Measurements from ENCODE around the gene PDCD1LG2. TPM values are rescaled to one million over a fixed set of nuclear protein-coding genes. Genes with fewer than 3 reads are reported as not detected.
"Not testable (repeated sequence)": the region's sequence is repeated elsewhere in the genome, so short reads cannot be mapped to it uniquely, and the experiment has no call there.

The PDCD1LG2 gene
- total RNA-seq, 1 donor from 2014 or later: not detected

- Mint-ChIP-seq H3K9me3 (ENCODE audit: unreplicated experiment) (no peaks in the 10 kb centered on the region), H3K36me3 (ENCODE audit: unreplicated experiment) (no peaks in the 10 kb centered on the region), H3K27ac (ENCODE audit: unreplicated experiment) (no peak overlapping the region), H3K27me3 (ENCODE audit: unreplicated experiment) (no peaks in the 10 kb centered on the region), H3K4me1 (ENCODE audit: low read depth, unreplicated experiment) (no peaks in the 10 kb centered on the region), H3K4me3 (ENCODE audit: unreplicated experiment) (no peak overlapping the region)
- no peak for DNase-seq
- no peak for TF ChIP-seq CTCF (IDR thresholded peaks at IDR 0.05; ENCODE audit: partially characterized antibody, unreplicated experiment)
Observed at GRCh38 chr9:5470122-5470521, 40.2 kb upstream of the PDCD1LG2 start.

GRCh38 chr9:5470816-5471215 lies 39.5 kb upstream of the PDCD1LG2 start:
- Mint-ChIP-seq H3K9me3 (ENCODE audit: unreplicated experiment) (no peaks in the 10 kb centered on the region), H3K4me3 (ENCODE audit: unreplicated experiment) (no peak overlapping the region), H3K36me3 (ENCODE audit: unreplicated experiment) (no peaks in the 10 kb centered on the region), H3K4me1 (ENCODE audit: low read depth, unreplicated experiment) (no peaks in the 10 kb centered on the region), H3K27me3 (ENCODE audit: unreplicated experiment) (no peaks in the 10 kb centered on the region), H3K27ac (ENCODE audit: unreplicated experiment) (no peak overlapping the region)
- no peak for DNase-seq
- no peak for TF ChIP-seq CTCF (IDR thresholded peaks at IDR 0.05; ENCODE audit: partially characterized antibody, unreplicated experiment)

GRCh38 chr9:5475611-5476010 lies 34.7 kb upstream of the PDCD1LG2 start:
- not testable (repeated sequence) for DNase-seq; H3K36me3 Mint-ChIP-seq (ENCODE audit: unreplicated experiment); H3K9me3 Mint-ChIP-seq (ENCODE audit: unreplicated experiment); H3K27ac Mint-ChIP-seq (ENCODE audit: unreplicated experiment); H3K4me1 Mint-ChIP-seq (ENCODE audit: low read depth, unreplicated experiment); H3K27me3 Mint-ChIP-seq (ENCODE audit: unreplicated experiment); H3K4me3 Mint-ChIP-seq (ENCODE audit: unreplicated experiment)

- no peak for TF ChIP-seq CTCF (IDR thresholded peaks at IDR 0.05; ENCODE audit: partially characterized antibody, unreplicated experiment)
- H3K9me3 Mint-ChIP-seq (ENCODE audit: unreplicated experiment): no peaks in the 10 kb centered on the region
Observed at GRCh38 chr9:5478206-5478605, 32.1 kb upstream of the PDCD1LG2 start.

GRCh38 chr9:5479994-5480694 lies 30.2 kb upstream of the PDCD1LG2 start:
- Mint-ChIP-seq H3K27ac (ENCODE audit: unreplicated experiment) (no peak overlapping the region), H3K27me3 (ENCODE audit: unreplicated experiment) (no peaks in the 10 kb centered on the region), H3K4me1 (ENCODE audit: low read depth, unreplicated experiment) (no peaks in the 10 kb centered on the region), H3K4me3 (ENCODE audit: unreplicated experiment) (no peak overlapping the region), H3K9me3 (ENCODE audit: unreplicated experiment) (no peaks in the 10 kb centered on the region), H3K36me3 (ENCODE audit: unreplicated experiment) (no peaks in the 10 kb centered on the region)
- TF ChIP-seq CTCF (IDR thresholded peaks at IDR 0.05; ENCODE audit: partially characterized antibody, unreplicated experiment): no peak
- DNase-seq: no peak

More at GRCh38 chr9:5478206-5478605, 32.1 kb upstream of the PDCD1LG2 start:
- no peak overlapping the region for H3K27ac Mint-ChIP-seq (ENCODE audit: unreplicated experiment)
- no peaks in the 10 kb centered on the region for H3K27me3 Mint-ChIP-seq (ENCODE audit: unreplicated experiment)
- H3K36me3 Mint-ChIP-seq (ENCODE audit: unreplicated experiment): no peaks in the 10 kb centered on the region
- DNase-seq: no peak
- H3K4me3 Mint-ChIP-seq (ENCODE audit: unreplicated experiment): no peak overlapping the region
- no peaks in the 10 kb centered on the region for H3K4me1 Mint-ChIP-seq (ENCODE audit: low read depth, unreplicated experiment)
